HEK293 (cell line): ENCODE data around the gene NEB.

ENCODE experiments used
- CTCF ChIA-PET: fragments of 350-600 bp; formaldehyde crosslinking; extraction: SDS; loops from one replicate; lab custom pipeline; 2021; ENCODE audit warnings: antibody characterized with exemption; lab: Yijun Ruan, JAX
- POLR2A ChIA-PET: fragments of 300-600 bp; formaldehyde crosslinking; extraction: SDS; loops from one replicate; lab custom pipeline; 2020; ENCODE audit warnings: antibody characterized with exemption, inconsistent platforms; lab: Yijun Ruan, JAX
- H3K27ac ChIP-seq: fragments of 200-500 bp; sonication (Bioruptor generic); 2 replicates; pipeline ENCODE4 v1.5.1; 2014; ENCODE audit warnings: low read depth, low read length, control low read depth, inconsistent platforms; ENCODE audit errors: extremely low read depth
- H3K36me3 ChIP-seq, 2 experiments: fragments of 200-500 bp in 1 of 2; sonication (Bioruptor generic) in 1 of 2; 1 replicate in 1 of 2; 2 replicates in 1 of 2; pipeline ENCODE4 v1.5.1; 2014 to 2017; ENCODE audit warnings: inconsistent platforms in 2 of 2, low read length in 2 of 2; ENCODE audit not compliant: control insufficient read depth in 2 of 2, insufficient read depth in 1 of 2
- H3K4me1 ChIP-seq: fragments of 200-500 bp; sonication (Bioruptor generic); 2 replicates; pipeline ENCODE4 v1.5.1; 2014; ENCODE audit warnings: mild to moderate bottlenecking, low read length, inconsistent platforms; ENCODE audit not compliant: control insufficient read depth, insufficient read depth
- H3K4me3 ChIP-seq: 2 replicates; pipeline ENCODE4 v1.5.1; 2011; ENCODE audit warnings: low read depth, mild to moderate bottlenecking, control low read depth, low read length, moderate library complexity
- H3K9me3 ChIP-seq: fragments of 200-500 bp; sonication (Bioruptor generic); 2 replicates; pipeline ENCODE4 v1.5.1; 2014; ENCODE audit warnings: low read depth, low read length, inconsistent platforms; ENCODE audit not compliant: control insufficient read depth, insufficient read depth
- BCL11B ChIP-seq: fragments of 450-650 bp; formaldehyde crosslinking; IDR thresholded peaks from 2 replicates; pipeline ENCODE4 v1.5.1; 2016; ENCODE audit warnings: low read depth, missing biosample characterization, missing genetic modification characterization
- PATZ1 ChIP-seq: fragments of 450-650 bp; formaldehyde crosslinking; IDR thresholded peaks from 2 replicates; pipeline ENCODE4 v1.5.1; 2016; ENCODE audit warnings: missing biosample characterization, missing genetic modification characterization
- PRDM1 ChIP-seq: fragments of 450-650 bp; formaldehyde crosslinking; IDR thresholded peaks from 2 replicates; pipeline ENCODE4; 2016; ENCODE audit warnings: missing biosample characterization, missing genetic modification characterization
- PRDM10 ChIP-seq: fragments of 450-650 bp; formaldehyde crosslinking; IDR thresholded peaks from 2 replicates; pipeline ENCODE4 v1.5.1; 2016; ENCODE audit warnings: missing biosample characterization, missing genetic modification characterization
- SP2 ChIP-seq: fragments of 450-650 bp; formaldehyde crosslinking; IDR thresholded peaks from 2 replicates; pipeline ENCODE4 v1.5.1; 2016; ENCODE audit warnings: missing biosample characterization, missing genetic modification characterization
- TRIM28 ChIP-seq: IDR thresholded peaks from 2 replicates; pipeline ENCODE4 v1.6.1; 2011; ENCODE audit warnings: low read length, control low read depth, borderline replicate concordance
- ZNF354C ChIP-seq: fragments of 450-650 bp; formaldehyde crosslinking; IDR thresholded peaks from 2 replicates; pipeline ENCODE4 v1.5.1; 2016; ENCODE audit warnings: missing biosample characterization, missing genetic modification characterization, low read depth, borderline replicate concordance
- ZNF423 ChIP-seq: fragments of 450-650 bp; formaldehyde crosslinking; IDR thresholded peaks from 2 replicates; pipeline ENCODE4 v1.5.1; 2016; ENCODE audit warnings: missing biosample characterization, missing genetic modification characterization
- ZNF514 ChIP-seq: fragments of 450-650 bp; formaldehyde crosslinking; IDR thresholded peaks from 2 replicates; pipeline ENCODE4 v1.5.1; 2016; ENCODE audit warnings: missing biosample characterization, missing genetic modification characterization
- ZNF521 ChIP-seq: fragments of 450-650 bp; formaldehyde crosslinking; IDR thresholded peaks from 2 replicates; pipeline ENCODE4 v1.5.1; 2017; ENCODE audit warnings: missing biosample characterization, mild to moderate bottlenecking, missing genetic modification characterization
- ZNF555 ChIP-seq: fragments of 450-650 bp; formaldehyde crosslinking; conservative IDR thresholded peaks from 2 replicates; pipeline ENCODE4 v1.5.1; 2017; ENCODE audit warnings: missing biosample characterization, mild to moderate bottlenecking, missing genetic modification characterization, inconsistent platforms
- ZNF596 ChIP-seq: fragments of 450-650 bp; IDR thresholded peaks from 2 replicates; pipeline ENCODE4 v1.5.0; 2018; ENCODE audit warnings: missing biosample characterization, mild to moderate bottlenecking, missing genetic modification characterization, moderate library complexity
- ZNF785 ChIP-seq: fragments of 450-650 bp; formaldehyde crosslinking; IDR thresholded peaks from 2 replicates; pipeline ENCODE4 v1.5.1; 2016; ENCODE audit warnings: missing biosample characterization, missing genetic modification characterization
- ZNF837 ChIP-seq: fragments of 450-650 bp; formaldehyde crosslinking; IDR thresholded peaks from 2 replicates; pipeline ENCODE4 v1.5.1; 2016; ENCODE audit warnings: missing biosample characterization, missing genetic modification characterization
- TF ChIP-seq, protein P1 (sequence below): fragments of 450-650 bp; formaldehyde crosslinking; IDR thresholded peaks from 2 replicates; pipeline ENCODE4 v1.5.1; 2016; ENCODE audit warnings: missing biosample characterization, missing genetic modification characterization
- TF ChIP-seq, protein P2 (sequence below): fragments of 450-650 bp; formaldehyde crosslinking; IDR thresholded peaks from 2 replicates; pipeline ENCODE4 v1.5.1; 2017; ENCODE audit warnings: missing biosample characterization, missing genetic modification characterization
- TF ChIP-seq, protein P3 (sequence below): fragments of 450-650 bp; formaldehyde crosslinking; IDR thresholded peaks from 2 replicates; pipeline ENCODE4 v1.5.1; 2017; ENCODE audit warnings: missing biosample characterization, missing genetic modification characterization

The NEB gene

GRCh38 chr2:151534001-151534400 is 200.3 kb downstream of the NEB start (continued):
- TF ChIP-seq ZNF354C (tag by site-specific recombination): no peak
- no peak for TF ChIP-seq ZNF555 (tag by site-specific recombination)
- TF ChIP-seq PRDM1 (tag by site-specific recombination): no peak
- TF ChIP-seq, protein P1, sequence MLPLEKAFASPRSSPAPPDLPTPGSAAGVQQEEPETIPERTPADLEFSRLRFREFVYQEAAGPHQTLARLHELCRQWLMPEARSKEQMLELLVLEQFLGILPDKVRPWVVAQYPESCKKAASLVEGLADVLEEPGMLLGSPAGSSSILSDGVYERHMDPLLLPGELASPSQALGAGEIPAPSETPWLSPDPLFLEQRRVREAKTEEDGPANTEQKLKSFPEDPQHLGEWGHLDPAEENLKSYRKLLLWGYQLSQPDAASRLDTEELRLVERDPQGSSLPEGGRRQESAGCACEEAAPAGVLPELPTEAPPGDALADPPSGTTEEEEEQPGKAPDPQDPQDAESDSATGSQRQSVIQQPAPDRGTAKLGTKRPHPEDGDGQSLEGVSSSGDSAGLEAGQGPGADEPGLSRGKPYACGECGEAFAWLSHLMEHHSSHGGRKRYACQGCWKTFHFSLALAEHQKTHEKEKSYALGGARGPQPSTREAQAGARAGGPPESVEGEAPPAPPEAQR (tag by site-specific recombination): no peak
- no peak for TF ChIP-seq ZNF514 (tag by site-specific recombination)
- TF ChIP-seq ZNF423 (tag by site-specific recombination): no peak
- TF ChIP-seq, protein P2, sequence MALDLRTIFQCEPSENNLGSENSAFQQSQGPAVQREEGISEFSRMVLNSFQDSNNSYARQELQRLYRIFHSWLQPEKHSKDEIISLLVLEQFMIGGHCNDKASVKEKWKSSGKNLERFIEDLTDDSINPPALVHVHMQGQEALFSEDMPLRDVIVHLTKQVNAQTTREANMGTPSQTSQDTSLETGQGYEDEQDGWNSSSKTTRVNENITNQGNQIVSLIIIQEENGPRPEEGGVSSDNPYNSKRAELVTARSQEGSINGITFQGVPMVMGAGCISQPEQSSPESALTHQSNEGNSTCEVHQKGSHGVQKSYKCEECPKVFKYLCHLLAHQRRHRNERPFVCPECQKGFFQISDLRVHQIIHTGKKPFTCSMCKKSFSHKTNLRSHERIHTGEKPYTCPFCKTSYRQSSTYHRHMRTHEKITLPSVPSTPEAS: no peak
- TF ChIP-seq ZNF785 (tag by site-specific recombination): no peak
- TF ChIP-seq ZNF596 (tag by site-specific recombination): no peak

GRCh38 chr2:151533127-151533526 is 201.1 kb downstream of the NEB start:
- ChIA-PET CTCF (no interaction called here), POLR2A (no interaction called here)
- Histone ChIP-seq H3K9me3 (no peaks in the 10 kb centered on the region), H3K36me3 (no peaks in the 10 kb centered on the region), H3K4me1 (no peaks in the 10 kb centered on the region), H3K4me3 (no peak overlapping the region), H3K27ac (no peak overlapping the region)
- TF ChIP-seq PATZ1 (tag by site-specific recombination): no peak
- no peak for TF ChIP-seq SP2 (tag by site-specific recombination)
- TF ChIP-seq ZNF837 (tag by site-specific recombination): no peak
- no peak for TF ChIP-seq ZNF521 (tag by site-specific recombination)
- TF ChIP-seq, protein P3, sequence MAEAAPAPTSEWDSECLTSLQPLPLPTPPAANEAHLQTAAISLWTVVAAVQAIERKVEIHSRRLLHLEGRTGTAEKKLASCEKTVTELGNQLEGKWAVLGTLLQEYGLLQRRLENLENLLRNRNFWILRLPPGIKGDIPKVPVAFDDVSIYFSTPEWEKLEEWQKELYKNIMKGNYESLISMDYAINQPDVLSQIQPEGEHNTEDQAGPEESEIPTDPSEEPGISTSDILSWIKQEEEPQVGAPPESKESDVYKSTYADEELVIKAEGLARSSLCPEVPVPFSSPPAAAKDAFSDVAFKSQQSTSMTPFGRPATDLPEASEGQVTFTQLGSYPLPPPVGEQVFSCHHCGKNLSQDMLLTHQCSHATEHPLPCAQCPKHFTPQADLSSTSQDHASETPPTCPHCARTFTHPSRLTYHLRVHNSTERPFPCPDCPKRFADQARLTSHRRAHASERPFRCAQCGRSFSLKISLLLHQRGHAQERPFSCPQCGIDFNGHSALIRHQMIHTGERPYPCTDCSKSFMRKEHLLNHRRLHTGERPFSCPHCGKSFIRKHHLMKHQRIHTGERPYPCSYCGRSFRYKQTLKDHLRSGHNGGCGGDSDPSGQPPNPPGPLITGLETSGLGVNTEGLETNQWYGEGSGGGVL: no peak
- no peak for TF ChIP-seq TRIM28

GRCh38 chr2:151526572-151527090 is 207.6 kb downstream of the NEB start:
- ChIA-PET POLR2A (no interaction called here), CTCF (no interaction called here)
- Histone ChIP-seq H3K4me1 (no peaks in the 10 kb centered on the region), H3K27ac (no peak overlapping the region), H3K4me3 (no peak overlapping the region), H3K9me3 (no peaks in the 10 kb centered on the region), H3K36me3 (no peaks in the 10 kb centered on the region)
- TF ChIP-seq, protein P2: no peak
- TF ChIP-seq PRDM10 (no peak), BCL11B (tag by site-specific recombination) (no peak)
